PC-9 (cell line): ENCODE results near the gene DACH1.

Experiments
- CTCF ChIP-seq: fragments of 200-600 bp; sonication (generic); conservative IDR thresholded peaks from 2 replicates; pipeline ENCODE4 v1.6.1; 2017; ENCODE audit warnings: mixed run types, antibody characterized with exemption, mild to moderate bottlenecking, moderate library complexity
- EZH2 ChIP-seq: fragments of 200-600 bp; sonication (generic); IDR thresholded peaks from 2 replicates; pipeline ENCODE4 v1.8.0; 2017; ENCODE audit warnings: antibody characterized with exemption, low read depth

GRCh38 chr13:71663431-71663830 is 203.6 kb downstream of the DACH1 start:
- TF ChIP-seq CTCF (no peak), EZH2 (no peak)
